Activated CD4-positive, alpha-beta T cell treated with anti-CD3 and anti-CD28 coated beads for 36 hours (primary cell): Measurements from ENCODE around the gene CCN5. TPM values are rescaled to one million over a fixed set of nuclear protein-coding genes. Genes with fewer than 3 reads are reported as not detected.

Experiments
- ATAC-seq: fragments of 200-7000 bp; cut with Tn5 transposase; one replicate; pipeline ENCODE4 v1.10.0; 2021; ENCODE audit warnings: mild to moderate bottlenecking, moderate library complexity
- CTCF ChIA-PET: fragments of 350-600 bp; sonication (Branson Sonifier 250); formaldehyde crosslinking; loops from one replicate; lab custom pipeline; 2021; ENCODE audit warnings: antibody characterized with exemption; lab: Charles Lee
- POLR2A ChIA-PET: fragments of 350-600 bp; sonication (Branson Sonifier 250); formaldehyde crosslinking; loops from one replicate; lab custom pipeline; 2021; ENCODE audit warnings: antibody characterized with exemption, inconsistent platforms; lab: Charles Lee
- DNase-seq: peaks from one replicate; pipeline ENCODE4 v3.0.0-alpha.2; 2020
- H3K27ac Mint-ChIP-seq: one replicate; pipeline ENCODE4 v1.8.0; 2021; ENCODE audit warnings: mixed read lengths
- H3K27me3 Mint-ChIP-seq: one replicate; pipeline ENCODE4 v1.8.0; 2021; ENCODE audit warnings: mixed read lengths
- H3K36me3 Mint-ChIP-seq: one replicate; pipeline ENCODE4 v1.8.0; 2021; ENCODE audit warnings: low read depth, mixed read lengths
- H3K4me1 Mint-ChIP-seq: one replicate; pipeline ENCODE4 v1.8.0; 2021; ENCODE audit warnings: mixed read lengths
- H3K4me3 Mint-ChIP-seq: one replicate; pipeline ENCODE4 v1.8.0; 2021; ENCODE audit warnings: mild to moderate bottlenecking, moderate library complexity, mixed read lengths
- H3K9me3 Mint-ChIP-seq: one replicate; pipeline ENCODE4 v1.8.0; 2021; ENCODE audit warnings: low read depth, mixed read lengths
- intact Hi-C, 2 experiments: fragments of 100-400 bp; cut with DNase I in 1 of 2; cut with micrococcal nuclease in 1 of 2; formaldehyde crosslinking; loops; one replicate each; pipeline versions ENCODE4 v1.14.2 to v1.15.1; 2022 to 2024; cut with DNase I, micrococcal nuclease
- total RNA-seq, 2 experiments: library from RNA; stranded (reverse); gene quantifications; one replicate each; pipeline ENCODE4 v1.2.3, GENCODE V29; 2021

CCN5 gene
- total RNA-seq, 2 experiments from 2014 or later = not detected

DNA sequence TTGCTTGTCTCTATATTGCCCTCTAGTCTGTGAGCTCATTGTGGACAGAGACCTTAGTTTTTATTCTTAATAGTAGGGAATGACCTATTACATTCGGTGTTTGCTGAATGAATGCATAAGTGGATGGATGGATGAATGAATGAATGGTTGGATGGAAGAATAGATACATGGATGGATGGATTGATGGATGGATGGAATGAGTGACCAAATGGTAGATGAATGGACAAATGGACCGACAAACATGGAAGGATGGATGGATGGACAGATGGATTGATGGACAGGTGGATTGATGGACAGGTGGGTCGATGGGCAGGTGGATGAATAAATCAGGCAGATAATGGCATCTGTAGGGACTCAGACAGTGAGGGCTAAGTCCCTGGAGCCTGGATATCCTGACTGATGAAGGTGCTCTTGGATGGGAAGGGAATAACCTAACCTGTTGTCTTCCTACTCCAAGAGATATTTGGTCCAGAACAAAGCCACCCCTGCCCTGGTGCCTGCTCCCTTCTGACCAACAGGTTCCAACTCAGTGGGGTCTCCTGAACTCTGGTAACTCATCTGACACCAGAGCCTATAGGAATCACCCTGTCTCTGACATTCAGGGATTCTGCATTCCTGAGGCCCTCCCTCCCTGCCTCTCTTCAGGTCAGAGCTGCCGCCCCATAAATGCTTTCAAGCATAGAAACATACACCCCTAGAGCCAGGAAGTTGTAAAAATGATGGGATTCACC, 9.6 kb upstream of the CCN5 start:
- intact Hi-C loops = no loop called here
- no peaks in the 10 kb centered on the region for H3K4me1 Mint-ChIP-seq
- no peaks in the 10 kb centered on the region for H3K9me3 Mint-ChIP-seq
- ChIA-PET CTCF (no interaction called here), POLR2A (no interaction called here)
- ATAC-seq = no peak
- H3K27me3 Mint-ChIP-seq = peaks cover 2% of the 10 kb centered on the region
- no peaks in the 10 kb centered on the region for H3K36me3 Mint-ChIP-seq
- H3K27ac Mint-ChIP-seq = no peak overlapping the region
- DNase-seq = no peak
- no peak overlapping the region for H3K4me3 Mint-ChIP-seq

DNA sequence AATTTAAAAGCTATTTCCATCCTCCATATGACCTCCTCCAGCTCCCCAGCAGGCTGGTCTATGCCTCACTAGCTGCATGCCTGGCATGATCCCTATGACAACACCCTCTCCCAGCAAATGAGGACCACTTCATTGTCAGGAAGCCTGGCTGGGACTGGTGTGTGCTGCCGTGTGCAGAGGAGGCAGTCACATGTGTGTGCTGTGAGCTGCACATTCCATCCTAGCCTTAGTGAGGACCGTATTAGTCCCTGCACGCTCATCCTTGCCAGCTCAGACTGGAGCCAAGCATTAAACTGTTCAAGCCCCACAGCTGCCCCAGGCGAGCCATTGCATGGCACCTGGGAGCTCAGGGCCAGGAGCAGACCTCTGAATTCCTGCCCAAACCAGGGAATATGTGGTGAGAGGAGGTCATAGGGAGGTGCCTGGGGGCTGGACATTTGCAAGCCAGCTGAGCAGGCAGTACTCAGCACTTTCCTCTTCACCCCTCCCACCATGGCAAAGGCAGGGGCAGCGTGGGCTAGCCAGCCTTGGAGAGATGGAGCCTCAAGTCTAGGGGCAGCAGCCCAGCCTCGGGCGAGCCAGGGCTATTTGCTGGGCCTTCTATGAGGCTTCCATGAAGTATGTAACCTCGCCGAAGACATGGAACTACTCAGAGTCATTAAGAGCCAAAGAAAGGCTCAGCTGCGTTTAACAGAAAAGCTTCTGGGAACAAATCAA, 8.7 kb upstream of the CCN5 start:
- Mint-ChIP-seq H3K27ac (no peak overlapping the region), H3K9me3 (no peaks in the 10 kb centered on the region), H3K4me3 (no peak overlapping the region), H3K36me3 (no peaks in the 10 kb centered on the region), H3K27me3 (peaks cover 2% of the 10 kb centered on the region), H3K4me1 (no peaks in the 10 kb centered on the region)
- POLR2A ChIA-PET = no interaction called here
- CTCF ChIA-PET = interaction anchor here (0.7 to 1.0 kb wide), 3 partner anchors 23 to 28 kb away, joined by 3 to 6 read pairs (median 3); no protein-coding TSS in a partner anchor
- ATAC-seq (no peak), DNase-seq (no peak)
- intact Hi-C loops = no loop called here

DNA sequence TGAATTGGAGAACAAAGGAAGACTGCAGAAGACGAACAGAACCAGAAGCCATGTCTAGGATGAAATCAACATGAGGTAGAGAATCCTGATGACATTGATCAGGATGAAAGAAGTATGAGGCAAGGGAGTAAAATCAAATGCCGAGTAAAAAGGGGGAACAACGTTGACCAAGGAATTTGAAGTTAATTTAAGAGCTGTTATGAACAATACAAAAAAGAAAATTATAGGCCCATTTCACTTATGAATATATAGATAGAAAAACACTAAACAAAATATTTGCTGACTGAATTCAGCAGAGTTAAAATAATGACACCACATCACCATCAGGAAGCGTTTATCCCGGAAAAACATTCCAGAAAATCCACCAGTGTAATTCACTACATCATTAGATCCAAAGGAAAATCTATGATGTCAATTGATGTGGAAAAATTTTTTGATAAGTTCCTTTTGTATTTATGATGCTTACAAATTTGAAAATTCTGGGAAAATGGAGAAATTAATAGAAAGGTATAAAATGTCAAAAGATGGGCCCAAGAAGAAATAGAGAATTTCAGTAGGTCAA, 8.1 kb upstream of the CCN5 start:
- CTCF ChIA-PET = interaction anchor here (0.7 to 1.0 kb wide), 4 partner anchors 24 to 139 kb away, joined by 3 to 6 read pairs (median 3); no protein-coding TSS in a partner anchor
- Mint-ChIP-seq H3K9me3 (no peaks in the 10 kb centered on the region), H3K36me3 (no peaks in the 10 kb centered on the region), H3K4me3 (no peak overlapping the region), H3K27ac (no peak overlapping the region), H3K27me3 (peaks cover 2% of the 10 kb centered on the region), H3K4me1 (no peaks in the 10 kb centered on the region)
- ATAC-seq = no peak
- POLR2A ChIA-PET = no interaction called here
- intact Hi-C loops = no loop called here
- no peak for DNase-seq

DNA sequence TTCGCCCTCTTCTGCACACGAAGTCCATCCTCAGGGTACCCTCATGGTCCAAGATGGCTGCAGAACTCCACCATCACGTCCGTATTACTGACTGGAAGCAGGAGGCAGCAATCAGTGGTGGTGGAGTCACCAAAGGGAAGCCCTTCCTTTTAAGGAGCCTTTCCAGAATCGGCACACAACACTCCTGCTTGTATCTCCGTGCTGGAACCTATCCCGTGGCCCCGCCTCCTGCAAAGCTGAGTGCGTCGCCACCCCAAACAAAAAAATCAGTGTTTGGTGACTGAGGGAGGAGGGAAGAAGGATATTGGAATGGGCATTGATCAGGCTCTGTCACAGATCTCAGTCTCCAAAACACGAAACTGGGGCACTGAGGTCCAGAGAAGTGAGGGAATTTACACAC, 5.8 kb upstream of the CCN5 start:
- ATAC-seq = no peak
- POLR2A ChIA-PET = no interaction called here
- Mint-ChIP-seq H3K9me3 (no peaks in the 10 kb centered on the region), H3K4me3 (no peak overlapping the region), H3K36me3 (no peaks in the 10 kb centered on the region), H3K4me1 (no peaks in the 10 kb centered on the region), H3K27ac (no peak overlapping the region), H3K27me3 (peaks cover 2% of the 10 kb centered on the region)
- DNase-seq = no peak
- CTCF ChIA-PET = interaction anchor here (1.0 kb wide), 1 partner anchor 26 kb away, joined by 3 read pairs; no protein-coding TSS in a partner anchor
- intact Hi-C loops = no loop called here

DNA sequence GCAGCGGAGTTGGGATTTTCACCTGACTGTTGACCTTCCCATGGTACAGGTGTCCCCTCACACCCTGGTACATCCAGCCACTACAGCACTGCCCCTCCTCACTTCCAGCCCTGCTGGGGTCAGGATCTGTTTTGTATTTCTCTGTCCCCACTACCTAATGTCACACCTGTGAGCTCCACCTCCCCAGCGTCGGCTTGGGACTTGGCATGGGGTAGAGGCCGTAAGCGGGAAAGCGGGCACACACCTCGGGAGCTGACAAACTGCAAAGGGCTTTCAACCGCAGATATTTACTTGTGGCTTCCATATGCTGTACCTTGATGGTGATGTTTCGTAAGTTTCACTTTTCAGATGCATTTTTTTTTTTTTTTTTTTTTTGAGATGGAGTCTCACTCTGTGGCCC, 5.4 kb upstream of the CCN5 start:
- ATAC-seq (no peak), DNase-seq (no peak)
- H3K36me3 Mint-ChIP-seq = no peaks in the 10 kb centered on the region
- ChIA-PET POLR2A (no interaction called here), CTCF (interaction anchor here (1.0 kb wide), 1 partner anchor 27 kb away, joined by 3 read pairs; no protein-coding TSS in a partner anchor)
- H3K4me3 Mint-ChIP-seq = no peak overlapping the region
- H3K27me3 Mint-ChIP-seq = peaks cover 2% of the 10 kb centered on the region
- no peak overlapping the region for H3K27ac Mint-ChIP-seq
- intact Hi-C loops = no loop called here
- no peaks in the 10 kb centered on the region for H3K9me3 Mint-ChIP-seq
- no peaks in the 10 kb centered on the region for H3K4me1 Mint-ChIP-seq

DNA sequence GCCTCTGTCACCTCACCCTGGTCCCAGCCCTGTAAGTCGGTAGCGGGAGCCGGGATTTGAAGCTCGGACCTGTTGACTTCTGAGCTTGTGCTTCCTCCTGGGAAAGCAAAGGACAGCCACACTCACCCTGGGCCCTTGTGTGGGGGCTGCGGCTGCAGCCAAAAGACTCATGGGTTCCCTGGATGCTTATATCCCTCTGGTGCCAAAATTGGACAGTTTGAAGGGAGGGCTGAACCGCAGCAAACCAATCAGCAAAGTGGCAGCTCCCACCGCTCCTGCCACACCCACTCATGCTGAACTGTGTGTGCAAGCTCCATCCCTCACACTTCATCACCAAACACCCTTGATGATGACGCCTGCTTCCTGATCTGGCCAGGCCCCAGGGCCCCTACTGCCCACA, 3.9 kb upstream of the CCN5 start:
- POLR2A ChIA-PET = no interaction called here
- Mint-ChIP-seq H3K4me3 (no peak overlapping the region), H3K36me3 (no peaks in the 10 kb centered on the region), H3K27ac (no peak overlapping the region), H3K27me3 (no peaks in the 10 kb centered on the region), H3K4me1 (no peaks in the 10 kb centered on the region), H3K9me3 (no peaks in the 10 kb centered on the region)
- CTCF ChIA-PET = interaction anchor here (0.5 to 0.6 kb wide), 2 partner anchors 15 to 62 kb away, joined by 3 read pairs; no protein-coding TSS in a partner anchor
- no peak for ATAC-seq
- intact Hi-C loops = no loop called here
- no peak for DNase-seq

DNA sequence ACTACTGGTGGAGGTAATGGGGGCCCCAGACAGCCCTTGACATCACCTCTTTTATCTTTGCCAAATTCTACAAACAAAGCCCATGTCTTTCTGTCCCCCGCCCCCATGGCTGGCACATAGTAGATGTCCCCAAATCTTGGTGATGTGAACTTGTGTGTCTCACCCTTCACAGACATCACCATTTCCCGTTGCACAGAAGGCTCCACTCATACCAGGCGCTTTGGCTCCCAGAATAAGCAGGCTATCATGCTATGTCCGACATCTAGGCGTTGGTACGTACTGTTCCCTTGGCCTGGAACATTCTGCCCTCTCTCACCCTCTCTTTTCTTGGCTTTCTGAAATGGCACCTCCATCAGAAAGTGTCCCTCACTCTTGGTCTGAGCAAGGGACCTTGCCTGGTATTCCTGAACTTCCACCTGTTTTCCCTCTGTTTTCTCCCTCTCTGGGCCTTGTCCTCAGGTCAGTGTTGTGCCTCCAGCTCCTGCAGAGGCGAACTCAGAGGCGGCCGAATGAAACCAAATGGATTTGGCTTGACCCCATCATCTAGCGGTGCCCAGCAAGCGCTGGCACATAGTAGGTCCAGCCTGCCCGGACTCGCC, 968 bp upstream of the CCN5 start:
- H3K4me3 Mint-ChIP-seq = no peak overlapping the region
- CTCF ChIA-PET = no interaction called here
- no peak for DNase-seq
- H3K4me1 Mint-ChIP-seq = no peaks in the 10 kb centered on the region
- POLR2A ChIA-PET = interaction anchor here (0.7 kb wide), 1 partner anchor 1236 kb away, joined by 5 read pairs; no protein-coding TSS in a partner anchor
- H3K36me3 Mint-ChIP-seq = no peaks in the 10 kb centered on the region
- no peak for ATAC-seq
- H3K27ac Mint-ChIP-seq = no peak overlapping the region
- no peaks in the 10 kb centered on the region for H3K9me3 Mint-ChIP-seq
- no peaks in the 10 kb centered on the region for H3K27me3 Mint-ChIP-seq
- intact Hi-C loops = no loop called here

DNA sequence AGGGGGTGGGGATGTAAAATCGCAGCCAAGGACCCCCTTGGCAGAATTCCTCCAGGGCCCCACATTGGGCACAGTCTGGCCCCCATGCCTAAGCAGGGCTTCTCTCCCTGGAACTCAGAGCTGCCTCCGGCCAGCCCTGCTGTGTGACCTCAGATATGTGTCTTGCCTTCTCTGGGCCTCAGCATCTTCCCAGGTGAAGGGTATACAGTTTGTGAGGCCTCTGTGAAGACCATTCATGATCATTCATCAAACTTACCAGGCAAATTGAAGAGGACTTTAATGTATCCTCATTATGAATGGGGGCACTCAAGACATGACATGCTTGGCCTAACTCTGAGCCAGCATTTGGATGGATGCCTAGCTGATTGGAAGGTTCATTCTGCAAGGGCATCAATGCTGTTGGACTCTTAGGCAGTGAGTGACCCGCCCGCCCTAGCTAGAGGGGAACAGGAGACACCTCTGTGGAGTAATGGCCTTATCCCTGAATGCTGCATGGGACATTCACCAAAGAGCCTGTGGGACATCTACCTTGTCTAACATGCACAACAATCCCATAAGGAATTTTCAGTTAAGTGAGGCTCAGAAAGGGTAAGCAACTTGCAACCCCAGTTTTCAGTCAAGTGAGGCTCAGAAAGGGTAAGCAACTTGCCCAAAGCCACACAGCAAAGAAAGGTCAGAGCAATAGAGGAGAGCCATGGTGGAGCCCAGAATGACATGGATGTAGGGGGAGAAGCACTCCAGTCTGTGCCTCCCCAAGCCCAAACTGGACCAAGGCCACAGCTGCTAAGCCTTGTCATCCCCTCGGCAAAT, 535 bp downstream of the CCN5 start:
- Mint-ChIP-seq H3K27me3 (no peaks in the 10 kb centered on the region), H3K9me3 (no peaks in the 10 kb centered on the region), H3K27ac (no peak overlapping the region), H3K4me1 (no peaks in the 10 kb centered on the region), H3K4me3 (no peak overlapping the region), H3K36me3 (no peaks in the 10 kb centered on the region)
- DNase-seq = no peak
- POLR2A ChIA-PET = interaction anchor here (0.6 kb wide), 1 partner anchor 115 kb away, joined by 3 read pairs; no protein-coding TSS in a partner anchor
- ATAC-seq = no peak
- intact Hi-C loops = no loop called here
- CTCF ChIA-PET = interaction anchor here (1.4 kb wide), 1 partner anchor 32 kb away, joined by 3 read pairs; no protein-coding TSS in a partner anchor

DNA sequence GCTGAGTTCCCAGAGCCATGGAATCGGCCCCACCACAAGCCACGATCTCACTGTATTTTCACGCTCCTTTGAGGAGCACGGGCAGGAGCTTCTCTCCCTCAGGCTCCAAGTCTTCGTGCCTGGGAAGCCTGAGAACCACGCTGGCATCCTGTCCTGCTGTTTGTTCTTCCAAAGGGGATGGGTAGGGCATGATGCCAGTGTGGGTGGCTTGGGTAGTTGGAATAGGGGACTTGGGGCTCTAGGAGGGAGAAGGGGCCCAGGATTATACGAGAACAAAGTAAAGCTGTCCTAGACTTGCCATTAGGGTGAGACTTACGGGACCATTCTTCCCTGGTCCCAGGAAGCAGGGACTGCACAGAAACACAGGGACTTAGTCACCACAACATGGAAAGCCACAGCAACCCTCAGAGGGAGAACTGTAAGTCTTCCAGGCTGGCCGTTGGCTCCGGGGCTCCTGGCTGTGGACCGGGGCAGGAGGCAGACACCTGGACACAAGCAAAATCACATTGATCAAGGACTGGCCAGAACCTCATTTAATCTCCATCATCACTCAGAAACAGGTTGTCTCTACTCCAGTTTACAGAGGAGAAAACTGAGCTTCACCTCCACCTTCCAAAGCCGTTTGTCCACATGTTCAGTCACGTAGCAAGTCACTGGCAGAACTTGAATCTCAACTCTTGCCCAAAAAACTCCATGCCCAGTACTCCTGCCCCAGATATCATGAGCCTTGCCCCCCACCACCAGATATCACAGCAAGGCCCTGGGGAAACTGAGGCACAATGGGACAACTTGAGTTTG, 1.3 kb downstream of the CCN5 start:
- POLR2A ChIA-PET = interaction anchor here (0.6 kb wide), 1 partner anchor 114 kb away, joined by 3 read pairs; no protein-coding TSS in a partner anchor
- Mint-ChIP-seq H3K27ac (no peak overlapping the region), H3K36me3 (no peaks in the 10 kb centered on the region), H3K27me3 (no peaks in the 10 kb centered on the region), H3K9me3 (no peaks in the 10 kb centered on the region), H3K4me3 (no peak overlapping the region), H3K4me1 (no peaks in the 10 kb centered on the region)
- CTCF ChIA-PET = interaction anchor here (1.4 kb wide), 1 partner anchor 33 kb away, joined by 3 read pairs; no protein-coding TSS in a partner anchor
- intact Hi-C loops = no loop called here
- DNase-seq = no peak
- ATAC-seq = no peak

DNA sequence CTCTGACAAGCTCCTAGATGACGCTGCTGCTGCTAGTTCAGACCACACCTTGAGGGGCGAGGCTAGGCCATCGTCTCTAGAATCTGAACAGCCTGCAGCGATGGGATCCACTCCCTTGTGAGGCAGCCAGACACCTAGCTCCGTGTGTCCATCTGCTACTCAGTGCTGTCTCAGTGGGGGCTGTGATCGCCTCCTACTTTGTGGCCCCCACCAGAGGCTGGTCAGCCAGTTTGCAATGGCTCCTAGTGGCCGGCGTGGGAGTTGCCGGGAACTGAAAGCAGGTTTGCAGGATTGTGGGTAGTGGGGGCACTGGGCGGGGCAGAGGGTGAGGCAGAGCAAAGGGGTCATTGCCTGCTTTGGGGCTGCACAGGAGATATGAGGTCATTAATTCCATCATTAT, 2.8 kb downstream of the CCN5 start:
- no peaks in the 10 kb centered on the region for H3K9me3 Mint-ChIP-seq
- no peaks in the 10 kb centered on the region for H3K27me3 Mint-ChIP-seq
- ChIA-PET CTCF (interaction anchor here (0.6 kb wide), 3 partner anchors 87 to 222 kb away, joined by 3 read pairs; no protein-coding TSS in a partner anchor), POLR2A (no interaction called here)
- H3K4me1 Mint-ChIP-seq = no peaks in the 10 kb centered on the region
- DNase-seq (no peak), ATAC-seq (no peak)
- intact Hi-C loops = no loop called here
- no peak overlapping the region for H3K27ac Mint-ChIP-seq
- no peak overlapping the region for H3K4me3 Mint-ChIP-seq
- H3K36me3 Mint-ChIP-seq = no peaks in the 10 kb centered on the region
